ENCODE measurements around the gene NECTIN1. TPM values are rescaled to one million over a fixed set of nuclear protein-coding genes. Genes with fewer than 3 reads are reported as not detected.

The NECTIN1 gene
- total RNA-seq, 2 experiments from 2014 or later: 5.8 to 14.3 TPM

- ChIA-PET CTCF (ENCODE audit: unreplicated experiment) (interaction anchor here (0.5 kb wide), 1 partner anchor 62 kb away, joined by 3 read pairs; no protein-coding TSS in a partner anchor), POLR2A (interaction anchor here (0.7 kb wide), 1 partner anchor 71 kb away, joined by 4 read pairs; no protein-coding TSS in a partner anchor)
- Histone ChIP-seq H4K20me1 (ENCODE audit: insufficient read depth, low read length) (no peaks in the 10 kb centered on the region), H3K4me3 (ENCODE audit: low read depth, low read length, poor library complexity, severe bottlenecking) (no peak overlapping the region), H3K9me3 (ENCODE audit: low read length) (no peaks in the 10 kb centered on the region), H2AFZ (ENCODE audit: low read length) (no peak overlapping the region), H3K4me2 (ENCODE audit: low read length) (no peak overlapping the region), H3K79me2 (ENCODE audit: insufficient read depth, low read depth, low read length) (no peaks in the 10 kb centered on the region), H3K36me3 (ENCODE audit: insufficient read depth, low read length) (no peaks in the 10 kb centered on the region), H3K27ac (ENCODE audit: low read depth, low read length, poor library complexity, severe bottlenecking) (no peak overlapping the region), H3K4me1 (ENCODE audit: insufficient read depth, low read length, poor library complexity, severe bottlenecking) (peaks cover 26% of the 10 kb centered on the region), H3K9me2 (ENCODE audit: insufficient read depth, low read length) (no peaks in the 10 kb centered on the region)
- intact Hi-C loops (cut with micrococcal nuclease; ENCODE audit: unreplicated experiment): loop anchor here (5.0 to 10.0 kb wide), 3 partner anchors 186 to 406 kb away; no protein-coding TSS in a partner anchor
- no peak for TF ChIP-seq EZH2phosphoT487 (IDR thresholded peaks at IDR 0.05; ENCODE audit: borderline replicate concordance, low read depth, low read length)
- no peak for TF ChIP-seq CTCF (conservative IDR thresholded peaks at IDR 0.05; ENCODE audit: low read length)
- no TSS peak for BruUV-seq (replicated peaks)
- DNase-seq (ENCODE audit: low spot score): no peak
These were observed 60.3 kb downstream of the NECTIN1 start for GRCh38 chr11:119668676-119669075.

GRCh38 chr11:119666463-119667131 lies 62.4 kb downstream of the NECTIN1 start:
- intact Hi-C loops (cut with micrococcal nuclease; ENCODE audit: unreplicated experiment): loop anchor here (1.0 to 10.0 kb wide), 6 partner anchors 63 to 442 kb away; partner anchors contain the start of gene NECTIN1
- BruUV-seq (replicated peaks): no TSS peak
- CTCF ChIA-PET (ENCODE audit: unreplicated experiment): interaction anchor here (0.5 kb wide), 1 partner anchor 297 kb away, joined by 4 read pairs; no protein-coding TSS in a partner anchor
- Histone ChIP-seq H3K36me3 (ENCODE audit: insufficient read depth, low read length) (no peaks in the 10 kb centered on the region), H2AFZ (ENCODE audit: low read length) (no peak overlapping the region), H3K27ac (ENCODE audit: low read depth, low read length, poor library complexity, severe bottlenecking) (no peak overlapping the region), H3K4me3 (ENCODE audit: low read depth, low read length, poor library complexity, severe bottlenecking) (no peak overlapping the region), H3K4me1 (ENCODE audit: insufficient read depth, low read length, poor library complexity, severe bottlenecking) (peaks cover 5% of the 10 kb centered on the region), H3K4me2 (ENCODE audit: low read length) (no peak overlapping the region), H4K20me1 (ENCODE audit: insufficient read depth, low read length) (no peaks in the 10 kb centered on the region), H3K79me2 (ENCODE audit: insufficient read depth, low read depth, low read length) (no peaks in the 10 kb centered on the region), H3K9me2 (ENCODE audit: insufficient read depth, low read length) (no peaks in the 10 kb centered on the region), H3K9me3 (ENCODE audit: low read length) (no peaks in the 10 kb centered on the region)
- DNase-seq (ENCODE audit: low spot score): peak; percentile 71
- no peak for TF ChIP-seq EZH2phosphoT487 (IDR thresholded peaks at IDR 0.05; ENCODE audit: borderline replicate concordance, low read depth, low read length)
- peak; percentile 83 for TF ChIP-seq CTCF (conservative IDR thresholded peaks at IDR 0.05; ENCODE audit: low read length)
- POLR2A ChIA-PET: no interaction called here

GRCh38 chr11:119666061-119666460 lies 62.9 kb downstream of the NECTIN1 start:
- H3K36me3 ChIP-seq (ENCODE audit: insufficient read depth, low read length): no peaks in the 10 kb centered on the region
- H3K27ac ChIP-seq (ENCODE audit: low read depth, low read length, poor library complexity, severe bottlenecking): no peak overlapping the region
- peaks cover under 1% of the 10 kb centered on the region for H3K4me1 ChIP-seq (ENCODE audit: insufficient read depth, low read length, poor library complexity, severe bottlenecking)
- H3K9me2 ChIP-seq (ENCODE audit: insufficient read depth, low read length): no peaks in the 10 kb centered on the region
- H3K4me2 ChIP-seq (ENCODE audit: low read length): no peak overlapping the region
- no peak for TF ChIP-seq EZH2phosphoT487 (IDR thresholded peaks at IDR 0.05; ENCODE audit: borderline replicate concordance, low read depth, low read length)
- no peak for TF ChIP-seq CTCF (conservative IDR thresholded peaks at IDR 0.05; ENCODE audit: low read length)
- no peaks in the 10 kb centered on the region for H4K20me1 ChIP-seq (ENCODE audit: insufficient read depth, low read length)
- CTCF ChIA-PET (ENCODE audit: unreplicated experiment): interaction anchor here (0.5 kb wide), 1 partner anchor 297 kb away, joined by 4 read pairs; no protein-coding TSS in a partner anchor
- DNase-seq (ENCODE audit: low spot score): no peak
- H2AFZ ChIP-seq (ENCODE audit: low read length): no peak overlapping the region
- no peaks in the 10 kb centered on the region for H3K79me2 ChIP-seq (ENCODE audit: insufficient read depth, low read depth, low read length)
- BruUV-seq (replicated peaks): no TSS peak
- no peaks in the 10 kb centered on the region for H3K9me3 ChIP-seq (ENCODE audit: low read length)
- H3K4me3 ChIP-seq (ENCODE audit: low read depth, low read length, poor library complexity, severe bottlenecking): no peak overlapping the region
- intact Hi-C loops (cut with micrococcal nuclease; ENCODE audit: unreplicated experiment): loop anchor here (1.0 to 10.0 kb wide), 6 partner anchors 63 to 442 kb away; partner anchors contain the start of gene NECTIN1
- POLR2A ChIA-PET: no interaction called here

Data from OCI-LY7 (cell line).